GM23338 (cell line): ENCODE results near the gene RASL12. TPM values are rescaled to one million over a fixed set of nuclear protein-coding genes. Genes with fewer than 3 reads are reported as not detected.

Source experiments
- ATAC-seq: fragments of 200-7000 bp; cut with Tn5 transposase; 3 replicates; pipeline ENCODE4 v1.9.1; 2020
- DNase-seq: peaks from one replicate; pipeline ENCODE4 v3.0.0-alpha.2; 2015; ENCODE audit warnings: low spot score
- H2AFZ ChIP-seq: fragments of 200-600 bp; sonication (generic); 2 replicates; pipeline ENCODE4 v1.8.0; 2016; ENCODE audit warnings: antibody characterized with exemption, mild to moderate bottlenecking, moderate library complexity
- H3F3A ChIP-seq: fragments of 200-600 bp; sonication (generic); replicated peaks from 2 replicates; pipeline ENCODE4 v1.8.0; 2017; ENCODE audit warnings: antibody characterized with exemption, mixed run types, low read depth
- H3K27ac ChIP-seq: fragments of 200-600 bp; sonication (generic); 2 replicates; pipeline ENCODE4 v1.6.1; 2016; ENCODE audit warnings: low read depth
- H3K27me3 ChIP-seq: fragments of 200-600 bp; sonication (generic); 2 replicates; pipeline ENCODE4 v1.8.0; 2016; ENCODE audit warnings: mild to moderate bottlenecking, mixed run types, moderate library complexity; ENCODE audit not compliant: insufficient read depth
- H3K36me3 ChIP-seq: fragments of 200-600 bp; sonication (generic); 2 replicates; pipeline ENCODE4 v1.8.0; 2016; ENCODE audit warnings: mild to moderate bottlenecking; ENCODE audit not compliant: insufficient read depth
- H3K4me1 ChIP-seq: fragments of 200-600 bp; sonication (generic); 2 replicates; pipeline ENCODE4 v1.8.0; 2016; ENCODE audit warnings: mild to moderate bottlenecking, moderate library complexity; ENCODE audit not compliant: insufficient read depth
- H3K4me2 ChIP-seq: fragments of 200-600 bp; sonication (generic); 2 replicates; pipeline ENCODE4 v1.7.1; 2017; ENCODE audit warnings: mixed run types
- H3K4me3 ChIP-seq: fragments of 200-600 bp; sonication (generic); 2 replicates; pipeline ENCODE4 v1.6.1; 2016; ENCODE audit warnings: mixed run types
- H3K79me2 ChIP-seq: fragments of 200-600 bp; sonication (generic); replicated peaks from 2 replicates; pipeline ENCODE4 v1.8.0; 2017; ENCODE audit warnings: mild to moderate bottlenecking; ENCODE audit not compliant: insufficient read depth
- H3K9me2 ChIP-seq: fragments of 200-600 bp; sonication (generic); 2 replicates; pipeline ENCODE4 v1.8.0; 2017; ENCODE audit not compliant: insufficient read depth
- H4K20me1 ChIP-seq: fragments of 200-600 bp; sonication (generic); replicated peaks from 2 replicates; pipeline ENCODE4 v1.8.0; 2017; ENCODE audit warnings: mild to moderate bottlenecking; ENCODE audit not compliant: insufficient read depth
- H3K27ac Mint-ChIP-seq: 2 replicates; pipeline ENCODE4 v1.8.0; 2020; ENCODE audit warnings: inconsistent platforms, mild to moderate bottlenecking, moderate library complexity, mixed read lengths
- H3K27me3 Mint-ChIP-seq: 3 replicates; pipeline ENCODE4 v1.8.0; 2022; ENCODE audit warnings: low read depth, mild to moderate bottlenecking, moderate library complexity, mixed read lengths, inconsistent platforms; ENCODE audit not compliant: insufficient read depth, poor library complexity
- H3K36me3 Mint-ChIP-seq: 3 replicates; pipeline ENCODE4 v1.8.0; 2021; ENCODE audit warnings: low read depth, mild to moderate bottlenecking, inconsistent platforms, moderate library complexity, mixed read lengths
- H3K4me1 Mint-ChIP-seq: 3 replicates; pipeline ENCODE4 v1.8.0; 2020; ENCODE audit warnings: mild to moderate bottlenecking, inconsistent platforms, mixed read lengths
- H3K4me3 Mint-ChIP-seq: 3 replicates; pipeline ENCODE4 v1.8.0; 2021; ENCODE audit warnings: moderate library complexity, mild to moderate bottlenecking, inconsistent platforms, mixed read lengths
- H3K9me3 Mint-ChIP-seq: 3 replicates; pipeline ENCODE4 v1.8.0; 2020; ENCODE audit warnings: moderate library complexity, mild to moderate bottlenecking, inconsistent platforms, mixed read lengths
- CREB1 ChIP-seq: fragments of 250-450 bp; sonication (Bioruptor Pico); IDR thresholded peaks from 2 replicates; pipeline ENCODE4 v1.5.0; 2020; ENCODE audit warnings: low read depth, mild to moderate bottlenecking, moderate library complexity
- CTCF ChIP-seq, 2 experiments: fragments of 200-600 bp in 1 of 2; sonication (generic) in 1 of 2; conservative IDR thresholded peaks; 2 replicates each; pipeline versions ENCODE4 v1.5.1 to v1.6.1; 2016 to 2017; ENCODE audit warnings: antibody characterized with exemption in 2 of 2, low read depth in 2 of 2, mild to moderate bottlenecking in 2 of 2, moderate library complexity in 1 of 2
- EZH2 ChIP-seq: fragments of 200-600 bp; sonication (generic); IDR thresholded peaks from one replicate; pipeline ENCODE4 v1.8.0; 2017; ENCODE audit warnings: antibody characterized with exemption, mild to moderate bottlenecking, low read depth; ENCODE audit not compliant: unreplicated experiment
- EZH2phosphoT487 ChIP-seq: fragments of 200-600 bp; sonication (generic); IDR thresholded peaks from one replicate; pipeline ENCODE4 v1.8.1; 2018; ENCODE audit warnings: antibody characterized with exemption; ENCODE audit not compliant: unreplicated experiment
- JUNB ChIP-seq: IDR thresholded peaks from one replicate; pipeline ENCODE4 v1.6.1; 2016; ENCODE audit warnings: antibody characterized with exemption; ENCODE audit not compliant: unreplicated experiment
- NANOG ChIP-seq: IDR thresholded peaks from 2 replicates; pipeline ENCODE4 v1.6.1; 2016; ENCODE audit warnings: antibody characterized with exemption, borderline replicate concordance
- POLR2AphosphoS5 ChIP-seq: IDR thresholded peaks from 2 replicates; pipeline ENCODE4 v1.6.1; 2016; ENCODE audit warnings: antibody characterized with exemption, low read depth
- REST ChIP-seq: IDR thresholded peaks from one replicate; pipeline ENCODE4 v1.6.1; 2018; ENCODE audit warnings: antibody characterized with exemption; ENCODE audit not compliant: unreplicated experiment
- STAT1 ChIP-seq: IDR thresholded peaks from one replicate; pipeline ENCODE4 v1.6.1; 2016; ENCODE audit warnings: antibody characterized with exemption; ENCODE audit not compliant: unreplicated experiment
- ZNF114 ChIP-seq: fragments of 250-450 bp; sonication (Bioruptor Pico); IDR thresholded peaks from 2 replicates; pipeline ENCODE4 v1.5.0; 2020; ENCODE audit warnings: mild to moderate bottlenecking, moderate library complexity
- ZNF331 ChIP-seq: fragments of 250-450 bp; sonication (Bioruptor Pico); IDR thresholded peaks from 2 replicates; pipeline ENCODE4 v1.5.0; 2020; ENCODE audit warnings: low read depth, mild to moderate bottlenecking, moderate library complexity
- ZNF462 ChIP-seq: fragments of 250-450 bp; sonication (Bioruptor Pico); IDR thresholded peaks from 2 replicates; pipeline ENCODE4 v1.5.0; 2020; ENCODE audit warnings: mild to moderate bottlenecking, moderate library complexity
- polyA plus RNA-seq: library from polyadenylated mRNA; unstranded; fragments of >200 nt; fragmentation: Nextera tagmentation; extraction: Ambion mirVana; gene quantifications from 2 replicates; pipeline ENCODE4 v1.2.1, GENCODE V29; 2016
- total RNA-seq: library from RNA; depleted of rRNA; stranded (reverse); fragments of >200 nt; shearing (Covaris generic); gene quantifications from 2 replicates; pipeline ENCODE4 v1.2.3, GENCODE V29; 2014

The RASL12 gene
- total and polyA plus RNA-seq, 2 experiments from 2014 or later: 4.5 to 27.7 TPM

- Histone ChIP-seq H3K27ac (no peak overlapping the region), H3K79me2 (no peaks in the 10 kb centered on the region), H3K9me2 (no peaks in the 10 kb centered on the region), H3K27me3 (peaks cover 11% of the 10 kb centered on the region), H3K4me2 (no peak overlapping the region), H3K4me1 (peaks cover 20% of the 10 kb centered on the region), H2AFZ (no peak overlapping the region), H4K20me1 (0 out of 2 replicates have a peak, but pooled peaks cover 3% of the 10 kb centered on the region), H3K36me3 (no peaks in the 10 kb centered on the region), H3F3A (no peaks in the 10 kb centered on the region), H3K4me3 (no peak overlapping the region)
- Mint-ChIP-seq H3K36me3 (no peaks in the 10 kb centered on the region), H3K27ac (no peak overlapping the region), H3K27me3 (peaks cover 11% of the 10 kb centered on the region), H3K4me3 (no peak overlapping the region), H3K4me1 (peaks cover 15% of the 10 kb centered on the region), H3K9me3 (no peaks in the 10 kb centered on the region)
- DNase-seq: no peak
- no peak for ATAC-seq
- TF ChIP-seq EZH2 (no peak), ZNF331 (no peak), CREB1 (CRISPR knock-in tag) (no peak), REST (no peak), JUNB (no peak), EZH2phosphoT487 (no peak), NANOG (no peak)
These were observed 5.1 kb downstream of the RASL12 start for GRCh38 chr15:65062726-65063125.

GRCh38 chr15:65062061-65062460 lies 5.7 kb downstream of the RASL12 start:
- Histone ChIP-seq H3K9me2 (no peaks in the 10 kb centered on the region), H3K79me2 (no peaks in the 10 kb centered on the region), H3K4me3 (no peak overlapping the region), H4K20me1 (0 out of 2 replicates have a peak, but pooled peaks cover 3% of the 10 kb centered on the region), H3K36me3 (no peaks in the 10 kb centered on the region), H3K4me1 (peaks cover 17% of the 10 kb centered on the region), H2AFZ (no peak overlapping the region), H3K4me2 (no peak overlapping the region), H3K27ac (no peak overlapping the region), H3K27me3 (peaks cover 6% of the 10 kb centered on the region), H3F3A (no peaks in the 10 kb centered on the region)
- no peaks in the 10 kb centered on the region; the same call in 2 of the 3 replicates for H3K36me3 Mint-ChIP-seq
- H3K27me3 Mint-ChIP-seq: peaks cover 7% of the 10 kb centered on the region
- peaks cover 12% of the 10 kb centered on the region for H3K4me1 Mint-ChIP-seq
- no peak for ATAC-seq
- H3K4me3 Mint-ChIP-seq: no peak overlapping the region
- no peaks in the 10 kb centered on the region for H3K9me3 Mint-ChIP-seq
- DNase-seq: no peak
- no peak overlapping the region for H3K27ac Mint-ChIP-seq
- TF ChIP-seq ZNF462: no peak
- TF ChIP-seq ZNF114 (CRISPR knock-in tag): no peak
- TF ChIP-seq STAT1: no peak
- no peak for TF ChIP-seq EZH2phosphoT487
- TF ChIP-seq JUNB: no peak
- no peak for TF ChIP-seq NANOG
- no peak for TF ChIP-seq POLR2AphosphoS5
- TF ChIP-seq CREB1 (CRISPR knock-in tag): no peak
- no peak for TF ChIP-seq CTCF (conservative IDR thresholded peaks at IDR 0.05; ENCODE audit: low read depth in 2 of 2)
